ENCODE data around the gene SGPP1.
A peak's percentile ranks its signal among the peaks of the same experiment; 100 is the strongest.
"Not testable (repeated sequence)": the region's sequence is repeated elsewhere in the genome, so short reads cannot be mapped to it uniquely, and the experiment has no call there.

Gene SGPP1

DNA sequence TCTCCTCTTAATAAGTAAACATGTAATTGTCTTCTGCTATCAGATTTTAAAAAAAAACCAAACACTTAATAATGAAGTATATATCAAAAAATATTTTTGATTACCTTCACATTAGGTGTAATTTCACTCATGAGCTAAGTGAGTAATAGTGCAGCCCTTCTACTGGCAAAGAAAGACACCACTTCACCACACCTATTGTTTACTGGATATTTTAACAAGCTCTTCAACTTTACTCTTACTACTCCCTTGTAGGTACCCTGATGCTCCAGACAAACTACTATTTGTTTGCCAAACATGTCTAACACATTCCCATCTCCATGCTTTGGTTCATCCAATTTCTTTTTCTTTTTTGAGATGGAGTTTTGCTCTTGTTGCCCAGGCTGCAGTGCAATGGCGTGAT is 49.3 kb downstream of the SGPP1 start:
- FAIRE-seq (no peak), DNase-seq (ENCODE audit: extremely low spot score, insufficient read length, low read depth) (no peak)

DNA sequence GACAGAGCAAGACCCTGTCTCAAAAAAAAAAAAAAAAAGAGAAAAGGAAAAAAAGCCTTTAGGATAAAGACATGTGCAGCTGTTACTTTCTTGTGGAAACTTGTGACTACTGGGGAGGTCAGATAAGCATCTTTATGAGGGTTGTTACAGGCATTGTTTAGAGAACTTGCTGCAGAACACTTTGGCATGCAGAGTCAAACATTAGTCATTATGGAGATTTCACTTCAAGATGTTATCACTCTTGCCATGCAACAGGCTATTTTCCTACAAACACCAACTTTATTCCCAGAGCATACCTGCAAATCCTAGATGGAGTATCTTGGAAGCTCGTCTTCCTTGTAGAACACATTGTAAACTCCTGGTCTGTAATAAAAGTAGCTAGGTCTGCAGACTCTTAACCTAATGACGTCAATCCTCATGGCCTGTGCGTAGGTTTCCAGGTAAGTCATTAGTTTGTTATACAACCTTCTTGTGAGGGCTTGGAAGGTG is 49.9 kb downstream of the SGPP1 start:
- DNase-seq (ENCODE audit: extremely low spot score, insufficient read length, low read depth) (no peak), FAIRE-seq (no peak)

DNA sequence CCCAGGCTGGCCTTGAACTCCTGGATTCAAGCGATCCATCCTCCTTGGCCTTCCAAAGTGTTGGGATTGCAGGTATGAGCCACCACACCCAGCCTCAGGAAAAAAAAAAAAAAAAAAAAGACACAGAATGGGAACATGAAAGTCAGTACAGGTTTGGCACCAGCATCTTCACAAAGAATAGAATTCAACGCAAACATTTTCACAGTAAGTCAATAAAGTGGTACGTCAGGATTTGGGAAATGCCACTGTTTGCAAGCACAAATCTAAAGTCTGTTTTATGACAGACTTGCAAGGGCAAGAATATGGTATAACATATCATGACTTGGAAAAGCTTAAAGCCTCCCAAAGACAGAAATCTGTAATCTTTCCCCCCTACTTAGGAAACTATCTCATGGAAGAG is 51.2 kb downstream of the SGPP1 start:
- no peak for DNase-seq (ENCODE audit: extremely low spot score, insufficient read length, low read depth)
- FAIRE-seq = no peak

DNA sequence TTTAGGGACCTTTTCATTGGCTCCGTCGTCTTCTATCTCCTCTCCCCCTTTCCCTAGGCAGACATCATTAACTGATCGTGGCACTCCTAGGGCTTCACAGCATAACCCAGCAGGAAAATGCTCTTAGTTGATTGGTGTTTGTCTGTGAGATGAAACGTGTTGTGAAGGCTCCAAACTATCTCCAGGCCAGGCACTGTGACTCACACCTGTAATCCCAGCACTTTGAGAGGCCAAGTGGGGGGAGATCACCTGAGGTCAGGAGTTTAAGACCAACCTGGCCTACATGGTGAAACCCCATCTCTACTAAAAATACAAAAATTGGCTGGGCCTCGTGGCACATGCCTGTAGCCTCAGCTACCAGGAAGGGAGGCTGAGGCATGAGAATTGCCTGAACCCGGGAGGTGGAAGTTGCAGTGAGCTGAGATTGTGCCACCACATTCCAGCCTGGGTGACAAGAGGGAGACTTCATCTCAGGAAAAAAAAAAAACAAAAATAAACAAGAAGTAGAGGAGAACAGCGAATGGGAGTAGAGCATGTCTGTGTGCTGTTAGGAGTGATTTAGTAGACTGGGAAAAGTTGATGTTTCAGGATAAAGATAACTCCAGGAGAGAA is 53.9 kb downstream of the SGPP1 start:
- FAIRE-seq = no peak
- no peak for DNase-seq (ENCODE audit: extremely low spot score, insufficient read length, low read depth)

DNA sequence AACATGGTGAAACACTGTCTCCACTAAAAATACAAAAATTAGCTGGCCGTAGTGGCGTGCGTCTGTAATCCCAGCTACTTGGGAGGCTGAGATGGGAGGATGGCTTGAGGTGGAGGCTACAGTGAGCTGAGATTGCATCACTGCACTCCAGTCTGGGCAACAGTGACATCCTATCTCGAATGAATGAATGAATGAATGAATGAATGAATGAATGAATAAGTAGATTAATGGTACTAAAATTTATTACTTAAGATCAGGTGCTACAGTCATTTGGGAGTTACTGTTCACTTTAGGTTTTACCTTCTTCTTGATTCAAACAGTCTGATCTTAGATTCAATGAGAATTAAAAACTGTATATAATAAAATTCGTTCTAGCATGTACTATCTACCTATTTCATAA is 54.6 kb downstream of the SGPP1 start:
- FAIRE-seq (no peak), DNase-seq (ENCODE audit: extremely low spot score, insufficient read length, low read depth) (no peak)

DNA sequence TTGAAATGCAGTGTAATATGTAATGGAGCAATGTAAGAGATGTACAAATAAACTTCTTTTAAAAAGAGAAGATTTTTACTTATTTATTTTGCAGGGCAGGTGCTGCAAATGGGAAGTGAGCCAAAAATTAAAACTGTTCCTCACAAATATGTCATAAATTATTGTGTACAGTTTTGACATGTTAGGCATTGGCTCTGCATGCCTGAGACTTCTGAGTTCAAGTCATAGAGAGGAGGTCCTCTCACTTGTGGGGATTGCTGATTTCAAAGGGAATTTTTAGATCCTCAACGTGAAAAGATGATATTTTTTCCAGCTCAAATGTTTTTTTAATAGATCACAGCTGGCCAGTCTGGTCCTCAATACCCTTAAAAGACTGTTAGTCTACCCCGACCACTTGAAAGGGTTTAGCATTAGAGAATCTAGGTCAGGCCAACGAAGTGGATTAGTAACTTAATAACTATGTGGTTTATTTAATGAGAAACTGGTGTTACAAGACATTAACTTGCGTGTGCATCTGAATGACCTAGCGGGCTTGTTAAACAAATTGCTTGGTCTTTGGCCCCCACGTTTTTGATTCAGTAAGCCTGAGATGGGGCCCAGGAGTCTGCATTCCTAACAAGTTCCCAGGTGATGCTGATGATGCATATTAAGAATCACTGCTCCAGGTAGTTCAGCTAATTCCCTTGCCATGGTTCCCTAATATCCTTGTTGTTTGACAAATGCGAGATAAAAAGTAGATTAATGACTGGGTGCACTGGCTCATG is 55.3 kb downstream of the SGPP1 start:
- DNase-seq (ENCODE audit: extremely low spot score, insufficient read length, low read depth) (no peak), FAIRE-seq (peak; percentile 96)

DNA sequence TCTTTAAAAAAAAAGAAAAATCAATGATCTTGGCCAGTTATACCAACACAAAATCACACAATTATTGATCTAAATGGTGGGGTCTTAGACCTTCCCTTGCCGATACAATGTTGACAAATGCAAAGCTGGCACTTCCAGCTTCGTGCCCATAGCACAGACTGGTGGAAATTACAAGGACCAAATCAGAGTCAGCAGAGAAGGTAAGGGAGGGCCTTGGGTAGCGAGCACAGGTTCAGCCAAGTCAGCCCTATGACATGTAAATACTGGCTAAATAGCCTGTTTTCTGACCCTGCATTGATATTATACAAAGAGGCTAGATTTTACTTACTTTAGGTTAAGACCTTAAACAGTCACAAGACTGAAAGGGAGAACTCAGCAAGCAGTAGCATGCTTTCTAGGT is 55.9 kb downstream of the SGPP1 start:
- no peak for DNase-seq (ENCODE audit: extremely low spot score, insufficient read length, low read depth)
- no peak for FAIRE-seq

DNA sequence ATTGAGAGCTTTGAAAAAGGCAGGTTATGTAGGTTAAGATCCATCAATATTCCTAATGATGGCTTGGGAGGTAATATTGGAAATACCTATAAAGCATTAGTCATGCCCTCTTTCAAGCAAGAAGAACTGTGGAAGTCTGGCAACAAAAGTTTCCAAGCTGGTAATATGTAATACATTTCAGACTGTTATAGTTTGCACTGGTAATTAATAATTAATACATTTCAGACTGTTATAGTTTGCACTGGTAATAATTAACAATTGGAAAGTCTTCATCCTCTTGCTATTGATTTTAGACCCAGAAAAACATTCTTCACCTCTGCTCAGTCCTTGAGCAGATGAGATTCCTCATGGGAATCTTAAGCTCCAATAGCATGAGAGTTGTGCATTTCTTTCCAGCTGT is 57.2 kb downstream of the SGPP1 start:
- FAIRE-seq (peak; percentile 93), DNase-seq (ENCODE audit: extremely low spot score, insufficient read length, low read depth) (no peak)

DNA sequence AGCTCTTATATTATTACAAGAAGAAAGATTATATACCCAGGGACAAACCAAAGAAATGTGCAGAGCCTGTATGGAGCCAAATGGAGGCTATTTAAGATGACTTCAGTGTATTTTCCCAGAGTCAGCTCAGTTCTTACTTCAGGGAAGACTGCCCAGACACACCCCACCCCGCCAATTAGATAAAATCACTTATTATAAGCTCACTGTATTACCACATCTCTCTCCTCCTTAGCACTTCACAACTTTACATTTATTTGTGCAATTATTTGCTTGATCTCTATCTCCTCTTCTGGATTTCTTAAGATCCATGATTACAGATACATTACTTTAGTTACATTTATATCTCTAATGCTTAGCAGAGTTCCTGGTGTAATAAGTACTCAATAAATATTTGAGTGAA is 61.5 kb downstream of the SGPP1 start:
- DNase-seq (ENCODE audit: extremely low spot score, insufficient read length, low read depth) (no peak), FAIRE-seq (no peak)

DNA sequence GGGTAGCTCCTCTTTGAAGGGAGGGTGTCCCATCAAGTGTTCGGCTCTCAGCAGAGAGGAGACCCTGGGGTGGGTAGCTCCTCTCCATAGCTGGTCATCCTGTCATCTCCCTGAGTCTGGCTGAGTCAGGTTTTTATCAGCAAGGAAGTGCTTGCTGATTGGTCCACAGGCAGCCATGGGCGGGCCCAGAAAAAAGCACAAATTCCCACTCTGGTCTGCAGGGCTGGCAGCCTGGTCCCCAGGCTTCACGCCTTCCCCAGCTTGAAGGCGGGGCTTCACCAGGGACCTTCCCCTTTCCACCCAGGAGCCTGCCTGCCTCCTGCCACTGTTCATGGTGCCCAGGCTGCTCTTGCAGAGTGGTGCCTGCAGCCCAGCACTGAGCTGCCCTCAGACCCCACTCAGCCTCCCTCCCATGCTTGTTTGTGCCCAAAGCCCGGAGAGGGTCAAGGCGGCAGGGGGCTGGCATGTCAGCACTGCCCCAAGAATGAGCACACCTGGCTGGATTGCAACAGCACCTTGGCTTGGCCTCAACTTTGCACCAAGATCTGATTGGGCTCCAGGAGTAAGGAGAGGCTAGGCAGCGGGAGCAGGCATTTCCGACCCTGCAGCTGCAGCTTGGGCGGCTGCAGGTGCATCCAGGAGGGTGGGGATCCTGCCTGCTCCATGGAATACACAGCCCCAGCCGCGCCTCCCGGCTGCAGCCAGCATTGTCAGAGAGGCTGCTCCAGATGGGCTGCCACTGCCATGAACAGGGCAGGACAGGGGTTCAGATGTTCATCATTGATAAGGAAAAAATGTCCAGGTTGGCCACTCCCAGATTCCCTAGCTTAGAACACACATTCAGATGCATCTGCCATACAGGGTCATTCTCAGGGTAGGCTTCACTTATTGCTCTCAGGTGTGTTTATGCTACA is 64.2 kb downstream of the SGPP1 start:
- FAIRE-seq = peak; percentile 29
- no peak for DNase-seq (ENCODE audit: extremely low spot score, insufficient read length, low read depth)

DNA sequence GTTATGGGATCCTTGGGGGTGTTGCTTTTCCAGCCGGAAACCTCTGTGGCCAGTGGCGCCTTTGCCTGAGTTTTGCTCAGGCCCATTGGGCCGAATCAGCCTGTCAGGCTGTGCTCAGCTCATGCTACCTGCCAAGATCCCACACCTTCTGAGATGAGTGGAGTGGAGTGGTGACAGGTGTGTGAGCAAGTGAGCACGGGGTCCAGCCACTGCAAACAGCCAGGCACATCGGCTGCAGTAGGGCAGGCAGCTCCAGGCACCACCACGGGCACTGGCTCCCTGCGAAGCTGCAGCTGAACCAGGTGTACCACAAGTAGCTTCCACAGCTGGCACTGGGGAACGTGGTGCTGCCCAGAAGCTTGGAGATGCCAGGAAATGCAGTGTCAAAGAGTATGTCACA is 65.1 kb downstream of the SGPP1 start:
- FAIRE-seq (no peak), DNase-seq (ENCODE audit: extremely low spot score, insufficient read length, low read depth) (no peak)

DNA sequence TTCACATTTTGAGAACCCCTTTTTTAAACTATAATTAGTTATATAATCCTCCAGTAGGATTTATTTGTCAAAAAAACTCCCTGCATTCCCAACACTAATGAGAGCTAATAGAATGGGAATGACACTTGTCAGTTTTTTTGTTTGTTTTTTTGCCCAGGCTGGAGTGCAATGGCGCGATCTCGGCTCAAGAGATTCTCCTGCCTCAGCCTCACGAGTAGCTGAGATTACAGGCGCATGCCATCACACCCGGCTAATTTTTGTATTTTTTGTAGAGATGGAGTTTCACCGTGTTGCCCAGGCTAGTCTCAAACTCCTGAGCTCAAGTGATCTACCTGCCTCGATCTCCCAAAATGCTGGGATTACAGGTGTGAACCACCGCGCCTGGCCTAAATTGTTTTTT is 66.0 kb downstream of the SGPP1 start:
- FAIRE-seq = not testable (repeated sequence)

DNA sequence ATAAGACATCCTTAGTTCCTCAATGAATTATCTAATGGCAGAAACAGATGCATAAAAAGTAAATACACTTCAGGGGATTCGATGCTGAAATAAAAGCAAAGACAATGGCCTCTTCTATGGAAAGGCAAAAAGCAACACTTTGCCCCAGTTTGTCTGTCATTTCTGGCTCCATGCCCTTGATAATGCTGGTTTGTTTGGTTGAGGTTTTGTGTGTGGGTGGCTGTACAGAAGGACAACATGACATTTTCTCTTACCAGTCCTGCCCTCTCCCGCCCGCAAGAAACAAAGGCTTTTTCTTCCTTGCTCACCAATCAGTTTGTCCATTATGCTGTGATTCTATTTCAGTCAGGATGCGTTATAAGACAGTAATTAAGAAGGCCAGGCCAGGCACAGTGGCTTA is 68.1 kb downstream of the SGPP1 start:
- no peak for DNase-seq (ENCODE audit: extremely low spot score, insufficient read length, low read depth)

More for the DNA sequence above, 66.0 kb downstream of the SGPP1 start:
- DNase-seq (ENCODE audit: extremely low spot score, insufficient read length, low read depth) = not testable (repeated sequence)

DNA sequence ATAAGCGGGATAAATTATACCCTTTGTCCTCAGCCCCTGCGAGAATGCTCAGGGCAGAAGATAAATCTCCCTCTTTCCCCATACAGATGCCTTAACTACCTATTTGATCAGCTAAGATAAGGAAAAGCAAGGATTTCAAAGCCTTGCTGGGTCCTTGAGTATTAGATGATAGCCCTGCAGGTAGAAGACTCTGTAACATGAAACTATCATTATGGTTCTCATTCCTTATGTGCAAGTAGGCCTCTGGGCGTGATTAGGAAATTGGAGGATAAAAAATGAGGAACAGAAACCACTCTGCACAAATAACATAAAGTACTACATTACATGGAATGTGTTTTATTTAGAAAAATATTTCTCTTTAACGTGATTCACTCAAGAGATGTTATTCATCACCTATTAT is 71.7 kb downstream of the SGPP1 start:
- DNase-seq (ENCODE audit: extremely low spot score, insufficient read length, low read depth) = no peak
- FAIRE-seq = no peak

More for the DNA sequence above, 68.1 kb downstream of the SGPP1 start:
- no peak for FAIRE-seq

DNA sequence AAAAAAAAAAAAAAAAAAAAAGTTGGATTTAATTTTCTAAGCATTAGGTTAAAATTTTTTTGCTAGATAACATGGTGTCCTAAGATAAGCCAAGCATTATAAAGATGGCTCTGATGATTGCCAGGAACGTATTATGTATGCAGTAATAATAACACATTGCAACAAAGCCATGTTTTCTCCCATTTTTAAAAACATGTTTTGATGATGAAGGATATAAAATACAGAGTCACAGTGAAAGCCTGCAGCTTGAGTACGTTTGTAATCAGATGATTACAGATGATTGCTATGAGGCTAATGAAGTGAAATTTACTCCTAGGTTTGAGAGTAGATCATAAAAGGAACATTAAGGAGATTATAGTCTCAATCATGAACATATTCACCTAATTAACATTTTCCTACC is 72.9 kb downstream of the SGPP1 start:
- no peak for FAIRE-seq

DNA sequence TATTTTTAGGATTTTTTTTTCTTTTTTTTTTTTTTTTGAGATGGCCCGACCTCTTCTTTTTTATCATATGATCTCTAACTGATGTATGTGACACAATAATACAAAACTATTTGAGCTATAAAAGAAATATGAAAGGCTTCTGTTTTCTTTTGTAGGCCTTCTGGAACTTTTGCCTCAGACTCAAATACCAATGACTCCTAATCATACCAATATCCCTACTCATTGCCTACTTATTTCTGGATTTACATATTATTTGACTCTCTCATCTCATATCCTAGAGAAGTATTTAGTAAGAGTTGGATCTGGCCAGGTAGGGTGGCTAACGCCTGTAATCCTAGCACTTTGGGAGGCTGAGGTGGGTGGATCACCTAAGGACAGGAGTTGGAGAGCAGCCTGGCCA is 73.5 kb downstream of the SGPP1 start:
- DNase-seq (ENCODE audit: extremely low spot score, insufficient read length, low read depth) (no peak), FAIRE-seq (no peak)

More for the DNA sequence above, 72.9 kb downstream of the SGPP1 start:
- no peak for DNase-seq (ENCODE audit: extremely low spot score, insufficient read length, low read depth)

DNA sequence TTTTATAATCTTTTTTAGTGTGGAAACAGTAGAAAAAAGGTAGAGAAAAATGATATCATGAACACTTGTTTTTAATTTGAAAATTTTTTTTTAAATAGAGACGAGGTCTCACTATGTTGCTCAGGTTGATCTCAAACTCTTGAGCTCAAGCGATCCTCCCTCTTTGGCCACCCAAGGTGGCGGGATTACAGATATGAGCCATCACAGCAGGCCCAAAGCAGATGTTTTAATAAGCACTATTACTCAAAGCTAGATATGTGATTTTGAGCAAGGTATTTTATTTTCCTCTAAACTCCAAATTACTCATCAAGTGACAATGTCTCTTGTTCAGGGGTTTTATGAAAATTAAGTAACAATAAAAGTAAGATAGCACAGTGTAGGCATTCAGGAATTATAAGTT is 75.5 kb downstream of the SGPP1 start:
- FAIRE-seq (no peak), DNase-seq (ENCODE audit: extremely low spot score, insufficient read length, low read depth) (no peak)

DNA sequence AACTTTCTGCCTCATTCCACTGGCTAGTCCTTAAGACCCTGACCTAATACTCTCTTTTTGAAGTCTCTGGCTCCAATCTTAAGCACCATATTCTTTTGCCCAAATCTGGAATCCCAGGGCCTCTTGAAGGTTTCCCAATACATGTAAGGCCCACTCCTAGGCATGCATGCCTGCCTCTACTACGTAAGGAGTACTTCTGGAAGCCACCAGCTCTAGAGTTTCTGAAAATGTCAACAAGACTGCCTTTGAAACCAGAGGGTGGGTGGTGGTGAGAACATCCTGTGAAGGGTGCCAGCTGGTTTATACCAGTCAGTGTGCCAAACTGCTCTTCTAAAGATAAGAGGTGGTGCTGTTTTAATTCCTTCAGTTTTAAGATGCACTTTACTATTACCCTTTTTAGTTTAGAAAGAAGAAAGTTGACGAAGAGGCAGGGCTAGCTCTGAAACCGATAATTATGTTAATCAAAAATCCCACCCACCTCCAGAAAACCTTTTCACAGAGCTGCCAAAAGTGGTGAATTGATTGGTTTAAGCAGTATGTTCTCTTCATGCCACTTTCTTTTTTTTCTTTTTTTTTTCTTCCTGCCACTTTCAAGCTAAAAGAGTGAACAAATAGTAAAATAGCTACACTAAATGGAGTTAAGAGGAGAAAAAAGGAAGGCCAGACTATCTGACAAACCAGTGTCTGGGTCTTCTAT is 77.5 kb downstream of the SGPP1 start:
- no peak for DNase-seq (ENCODE audit: extremely low spot score, insufficient read length, low read depth)
- peak; percentile 35 for FAIRE-seq

DNA sequence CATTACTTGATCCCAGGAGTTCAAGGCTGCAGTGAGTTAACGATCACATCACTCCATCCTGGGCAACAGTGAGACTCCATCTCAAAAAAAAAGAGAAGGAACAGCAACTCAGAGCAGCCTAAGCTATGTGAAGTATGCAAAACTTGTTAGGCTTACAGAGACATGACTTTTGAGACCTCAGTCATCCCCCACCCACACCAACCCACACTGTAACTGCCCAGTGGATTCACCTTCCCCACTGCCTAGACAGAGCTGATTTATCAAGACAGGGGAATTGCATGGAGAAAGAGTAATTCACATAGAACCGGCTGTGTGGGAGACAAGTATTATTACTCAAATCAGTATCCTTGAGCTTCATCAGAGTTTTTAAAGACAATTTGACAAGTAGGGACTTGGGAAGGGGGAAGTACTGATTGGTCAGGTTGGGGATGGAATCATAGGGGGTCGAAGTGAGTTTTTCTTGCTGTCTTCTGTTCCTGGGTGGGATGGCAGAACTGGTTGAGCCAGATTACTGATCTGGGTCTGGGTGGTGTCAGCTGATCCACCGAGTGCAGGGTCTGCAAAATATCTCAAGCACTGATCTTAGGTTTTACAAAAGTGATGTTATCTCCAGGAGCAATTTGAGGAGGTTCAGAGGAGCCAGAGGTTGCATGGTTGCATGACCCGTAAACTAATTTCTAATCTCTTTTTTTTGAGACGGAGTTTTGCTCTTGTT is 80.0 kb downstream of the SGPP1 start:
- DNase-seq (ENCODE audit: extremely low spot score, insufficient read length, low read depth) (no peak), FAIRE-seq (no peak)
